Erythroblast (primary cell): ENCODE measurements around the gene RPP38.

ENCODE experiments used
- GATA1 ChIP-seq: IDR thresholded peaks from 2 replicates; pipeline ENCODE4 v1.6.1; 2011; ENCODE audit warnings: low read depth, mild to moderate bottlenecking, control low read depth, low read length, moderate library complexity
- POLR2A ChIP-seq: IDR thresholded peaks from 2 replicates; pipeline ENCODE4 v1.6.1; 2011; ENCODE audit warnings: mild to moderate bottlenecking, low read length

- TF ChIP-seq POLR2A: no peak
- no peak for TF ChIP-seq GATA1
Observed at GRCh38 chr10:15103513-15103912, 6.4 kb downstream of the RPP38 start.
